Suppressor macrophage treated with lipopolysaccharide for 4 hours (primary cell): ENCODE measurements around the gene PCSK2.

ENCODE experiments used
- DNase-seq: peaks from one replicate; pipeline ENCODE4 v3.0.0-alpha.2; 2020

PCSK2 gene

DNA sequence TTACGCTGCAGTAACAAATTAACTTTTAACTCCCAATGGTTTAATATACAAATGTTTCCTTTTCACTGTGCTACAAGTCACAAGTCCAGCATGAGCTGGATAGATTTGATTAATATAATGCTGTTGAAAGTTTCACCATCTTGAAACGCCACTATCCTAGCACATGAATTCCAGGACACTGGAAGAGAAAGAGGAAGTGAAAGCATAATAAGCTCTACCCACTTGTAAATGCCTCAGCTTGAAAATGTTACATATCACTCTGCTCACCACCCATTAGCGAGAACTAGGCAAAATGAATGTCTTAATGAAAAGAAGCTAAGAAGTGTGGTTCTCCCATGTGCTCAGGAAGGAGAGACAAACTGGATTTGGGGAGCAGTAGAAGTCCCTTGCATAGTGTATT is 46.9 kb downstream of the PCSK2 start:
- DNase-seq: peak; percentile 2

DNA sequence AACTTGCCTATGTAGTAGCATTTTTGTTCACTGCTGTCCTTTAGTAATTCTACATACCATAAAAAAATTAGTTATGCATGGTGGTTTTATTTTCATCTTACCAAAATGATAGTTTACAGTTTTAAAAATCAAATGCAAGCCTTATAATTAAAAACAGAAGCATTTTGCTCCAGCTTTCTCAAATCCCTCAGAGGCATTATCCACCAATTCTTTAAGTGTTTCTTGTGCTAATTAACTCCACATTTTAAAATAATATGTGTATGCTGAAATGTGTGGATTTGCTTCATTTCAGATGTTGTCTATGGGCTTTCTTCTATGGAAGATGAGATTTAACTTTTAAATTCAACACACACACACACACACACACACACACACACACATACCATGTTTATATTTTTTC is 49.3 kb downstream of the PCSK2 start:
- no peak for DNase-seq

DNA sequence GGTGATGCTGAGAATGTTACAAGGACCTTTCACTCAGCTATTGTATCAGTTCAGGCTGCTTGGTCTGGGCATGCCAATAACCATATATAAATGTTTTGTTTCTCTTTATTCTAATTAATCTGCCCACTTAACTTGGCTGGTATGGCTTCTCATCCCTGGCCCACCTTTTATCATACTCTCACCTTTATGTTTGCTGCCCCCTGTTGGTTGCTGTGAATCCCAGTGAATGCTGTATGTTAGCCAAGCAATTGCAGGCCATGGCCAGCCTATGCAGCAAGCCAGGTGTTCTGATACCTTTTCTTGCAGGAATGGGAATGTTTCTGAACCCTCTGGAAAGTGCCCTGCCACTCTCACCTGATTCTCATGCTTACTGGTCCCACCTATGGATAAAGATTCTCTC is 54.6 kb downstream of the PCSK2 start:
- no peak for DNase-seq

DNA sequence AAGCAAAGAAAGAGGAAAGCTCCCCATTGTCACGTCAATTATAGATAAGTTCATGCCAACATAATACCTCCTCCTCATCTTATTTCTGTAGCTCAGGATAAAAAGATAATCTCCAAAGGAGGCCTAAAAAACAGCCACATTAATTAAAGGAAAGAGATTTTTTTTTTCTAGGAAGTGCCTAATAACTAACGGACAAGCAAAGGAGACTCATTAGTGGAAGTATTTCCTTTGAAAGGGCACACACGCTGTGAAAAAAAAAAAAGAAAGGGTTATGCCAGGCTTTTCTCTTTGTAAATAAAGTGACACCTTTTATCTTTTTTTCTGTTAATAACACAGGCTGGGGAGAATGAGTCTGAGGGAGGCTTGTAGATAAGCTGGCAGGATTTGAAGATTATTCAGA is 55.7 kb downstream of the PCSK2 start:
- no peak for DNase-seq

DNA sequence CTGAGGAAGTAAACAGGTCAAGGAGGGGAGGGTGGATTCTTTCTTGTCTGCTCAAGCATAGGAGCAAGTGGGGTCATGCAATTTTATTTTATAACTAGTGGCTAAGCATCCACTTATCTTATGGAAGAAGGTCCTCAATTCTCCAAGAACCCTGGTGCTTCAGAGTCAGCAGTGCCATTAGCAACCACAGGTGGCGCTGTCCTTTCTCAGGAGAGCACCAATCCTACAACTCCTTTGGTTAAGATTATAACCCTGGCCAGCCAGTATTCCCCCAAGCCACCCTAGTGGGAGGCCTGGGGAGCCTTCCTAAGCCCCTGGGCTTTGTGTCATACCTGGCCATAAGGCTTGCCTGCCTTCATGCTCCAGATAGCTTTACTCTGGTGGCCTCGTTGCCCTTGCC is 60.7 kb downstream of the PCSK2 start:
- DNase-seq: no peak

DNA sequence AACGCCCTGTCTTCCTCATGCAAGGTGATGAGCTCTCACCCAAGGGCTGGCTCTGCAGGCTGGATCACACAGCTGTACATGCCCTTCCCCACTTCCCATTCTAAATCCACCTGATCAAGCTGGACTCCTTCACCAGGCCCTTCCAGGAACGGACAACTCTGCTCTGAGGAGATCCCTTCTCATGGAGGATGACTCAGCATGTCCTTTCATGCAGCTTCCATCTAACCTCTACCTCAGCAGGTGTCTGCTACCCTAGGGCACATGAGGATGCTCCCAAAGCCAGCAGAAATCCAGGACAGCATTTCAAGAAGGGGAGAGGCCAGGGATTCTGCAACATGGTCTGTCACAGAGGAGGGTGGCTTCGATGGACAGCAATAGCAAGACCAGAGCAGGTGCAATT is 61.2 kb downstream of the PCSK2 start:
- DNase-seq: no peak

DNA sequence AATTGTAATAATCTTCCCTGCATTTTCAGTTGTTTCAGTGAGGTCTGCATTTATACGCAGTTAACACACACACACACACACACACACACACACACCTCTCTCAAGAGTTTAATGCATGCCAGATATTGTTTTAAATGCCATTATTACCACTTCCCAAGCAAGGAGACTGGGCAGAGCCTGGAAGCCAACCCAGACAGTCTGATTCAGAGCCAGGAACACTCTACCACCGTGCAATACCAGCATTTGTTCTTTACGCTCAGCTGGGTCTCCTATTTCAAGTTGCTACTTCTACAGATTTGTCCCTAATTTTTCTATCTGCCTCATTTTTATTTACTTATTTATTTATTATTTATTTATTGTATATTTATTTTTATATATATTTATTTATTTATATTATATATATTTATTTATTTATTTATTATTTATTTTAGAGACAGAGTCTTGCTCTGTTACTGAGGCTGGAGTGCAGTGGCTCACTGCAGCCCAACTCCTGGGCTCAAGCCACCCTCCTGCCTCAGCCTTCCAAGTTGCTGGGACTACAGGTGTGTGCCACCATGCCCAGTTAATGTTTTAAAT is 68.4 kb downstream of the PCSK2 start:
- DNase-seq: no peak

DNA sequence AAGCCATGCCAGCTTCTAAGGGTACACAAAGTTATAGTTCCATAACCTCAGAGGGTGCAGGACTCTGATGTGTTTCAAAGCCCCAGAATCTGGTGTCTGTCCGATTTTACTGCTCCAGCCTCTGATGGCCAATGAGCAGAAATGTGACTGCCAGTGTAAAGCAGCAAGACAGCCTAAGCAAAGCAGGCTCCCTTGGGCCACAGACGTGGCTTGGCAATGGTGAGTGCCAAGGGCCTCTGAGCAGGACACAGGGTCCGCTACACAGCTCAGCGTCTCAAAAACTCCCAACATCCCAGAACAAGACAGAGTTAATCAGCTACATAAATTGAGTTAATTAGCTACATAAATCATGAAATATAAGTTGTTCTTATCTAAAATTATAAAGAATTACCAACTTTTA is 69.2 kb downstream of the PCSK2 start:
- DNase-seq: no peak

DNA sequence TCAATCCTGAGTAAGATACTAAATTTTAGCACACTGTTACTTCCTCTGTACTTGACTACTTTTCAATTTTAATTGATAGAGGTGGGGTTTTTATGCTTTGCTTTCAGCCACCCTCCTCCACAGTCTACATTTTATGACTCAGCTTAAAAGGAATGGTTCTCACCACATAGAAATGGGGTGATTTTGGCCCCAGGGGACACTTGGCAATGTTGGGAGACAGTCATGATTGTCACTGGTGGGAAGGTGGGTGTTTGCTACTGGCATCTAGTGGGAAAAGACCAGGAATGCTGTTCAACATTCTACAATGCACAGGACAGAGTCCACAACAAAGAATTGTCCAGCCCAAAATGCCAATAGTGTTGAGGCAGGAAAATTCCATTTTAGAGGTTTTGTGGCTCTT is 71.3 kb downstream of the PCSK2 start:
- no peak for DNase-seq

DNA sequence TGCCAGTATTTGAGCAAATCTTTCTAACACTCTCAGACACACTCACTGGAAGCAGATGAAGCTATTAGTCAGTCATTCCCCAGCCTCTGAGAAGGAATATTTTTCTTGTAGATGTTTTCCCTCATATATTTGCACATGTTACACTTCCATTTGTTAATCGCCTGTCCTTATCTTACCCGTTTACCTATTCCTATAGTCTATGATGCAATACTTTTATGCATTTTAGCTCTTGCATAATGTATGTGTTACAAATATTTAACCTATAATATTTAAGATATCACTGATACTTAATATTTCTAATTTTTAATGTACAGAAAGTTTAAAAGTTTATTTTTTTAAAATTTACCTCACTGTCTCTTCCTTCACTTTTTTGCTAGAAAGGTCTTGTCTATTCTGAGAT is 71.9 kb downstream of the PCSK2 start:
- DNase-seq: no peak

DNA sequence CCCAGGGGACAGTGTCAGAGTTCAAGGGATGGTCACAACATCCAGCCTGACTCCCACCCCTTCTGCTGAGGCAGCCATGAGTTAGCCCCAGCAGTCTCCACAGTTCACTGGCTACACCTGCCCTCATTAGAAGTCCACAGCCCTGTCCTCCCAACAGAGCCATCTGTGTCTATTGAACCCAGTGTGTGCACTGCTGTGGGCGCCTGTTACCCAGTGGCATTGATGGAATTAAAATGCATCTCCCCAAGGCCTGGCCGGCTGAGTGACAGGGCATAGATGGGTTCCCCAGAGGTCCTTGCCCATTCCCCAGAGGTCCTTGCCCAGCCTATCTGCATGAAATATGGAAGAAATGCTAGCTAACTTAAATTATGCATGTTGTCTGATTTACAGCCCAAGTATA is 73.3 kb downstream of the PCSK2 start:
- no peak for DNase-seq

DNA sequence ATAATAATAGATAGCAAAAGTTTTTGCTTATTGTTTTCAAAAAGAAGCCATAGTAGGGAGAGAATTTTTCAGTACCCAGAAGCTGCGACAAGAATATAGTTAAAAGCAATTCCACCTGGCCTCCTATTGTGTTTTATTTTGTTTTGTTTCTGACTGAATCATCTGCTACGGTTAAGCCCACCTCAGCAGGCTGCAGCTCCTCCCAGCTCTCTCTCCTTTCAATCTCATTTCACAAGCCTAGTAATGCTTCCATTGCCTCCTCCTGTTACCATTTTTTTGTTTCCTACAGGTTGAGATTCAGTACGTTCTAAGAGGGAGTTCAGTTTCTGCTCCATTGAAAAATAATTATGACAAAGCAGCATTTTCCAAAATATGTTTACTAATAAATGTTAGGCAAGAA is 77.9 kb downstream of the PCSK2 start:
- DNase-seq: no peak

DNA sequence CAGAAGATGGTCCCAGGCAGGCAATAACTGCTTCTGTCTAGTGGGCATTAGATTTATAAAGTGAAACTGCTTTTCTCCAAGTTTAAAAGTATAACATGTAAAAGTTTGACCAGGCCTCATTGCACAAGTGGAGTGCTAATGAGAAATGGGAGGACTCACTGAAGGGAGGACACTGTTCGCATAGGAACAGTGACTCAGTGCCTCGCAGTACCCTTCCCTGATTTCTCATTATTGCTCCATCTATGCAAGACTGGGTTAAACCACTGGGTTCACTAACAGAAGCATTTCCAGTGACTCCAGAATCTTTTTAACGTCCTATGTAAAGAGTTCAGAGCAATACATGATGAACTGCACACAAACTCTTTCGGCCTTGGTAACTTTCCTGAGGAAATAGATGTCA is 79.6 kb downstream of the PCSK2 start:
- DNase-seq: no peak

DNA sequence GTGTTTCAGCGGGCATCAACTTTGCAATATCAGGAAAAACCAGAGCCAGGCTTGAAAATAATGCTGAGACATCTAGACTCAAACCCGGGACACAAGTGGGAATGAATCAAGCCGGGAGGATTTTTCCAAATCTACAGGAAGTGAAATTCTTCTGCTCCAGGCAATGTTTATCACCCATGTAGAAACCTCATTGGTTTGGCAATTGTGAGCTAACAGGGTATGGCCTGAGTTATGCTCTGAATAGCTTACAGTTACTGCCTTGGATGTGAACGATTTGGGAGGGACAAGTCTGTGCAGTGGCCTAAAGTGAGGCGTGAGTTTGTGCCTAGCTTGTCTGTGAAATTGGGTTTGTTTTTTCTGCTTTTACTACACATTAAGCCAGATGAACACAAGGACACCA is 87.4 kb downstream of the PCSK2 start:
- no peak for DNase-seq

DNA sequence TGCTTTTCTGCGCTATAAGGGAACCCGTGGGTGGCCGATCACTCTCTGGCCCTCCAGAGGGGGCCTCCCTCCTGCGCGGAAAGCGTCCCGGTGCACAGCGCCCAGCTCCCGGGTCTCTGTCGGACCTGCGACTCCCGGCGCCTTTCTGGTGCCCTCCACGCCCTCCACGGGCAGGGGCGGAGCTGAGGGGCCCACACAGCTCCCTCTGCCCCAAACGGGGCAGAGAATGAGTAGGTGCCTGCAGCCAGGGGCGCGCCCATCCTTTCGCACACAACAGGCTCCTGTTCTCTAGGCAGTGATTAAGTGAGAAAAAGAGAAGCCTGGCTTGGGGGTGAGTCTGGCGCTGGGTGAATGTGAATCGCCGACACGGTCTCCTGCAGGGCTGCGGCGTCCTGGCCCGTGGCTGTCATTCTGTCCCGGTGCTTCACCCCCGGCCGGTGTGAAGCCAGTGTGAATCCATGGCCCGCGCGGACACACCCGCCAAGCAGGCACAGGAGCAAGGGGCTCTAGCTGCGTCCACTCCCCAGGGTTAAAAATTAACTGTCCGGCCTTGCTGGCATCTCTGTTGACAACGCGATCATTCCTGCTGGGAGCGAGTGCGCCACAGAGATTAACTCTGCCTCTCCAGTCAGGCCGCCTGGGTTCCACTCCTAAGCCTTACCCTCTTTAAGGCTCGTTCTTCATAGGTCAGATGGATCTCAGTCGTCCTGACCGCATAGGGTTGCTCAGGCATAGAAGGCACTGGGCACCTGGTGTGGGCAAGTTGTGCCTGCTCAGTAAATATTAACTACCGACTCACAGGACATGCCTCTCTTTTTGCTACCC is 88.8 kb downstream of the PCSK2 start:
- DNase-seq: no peak

DNA sequence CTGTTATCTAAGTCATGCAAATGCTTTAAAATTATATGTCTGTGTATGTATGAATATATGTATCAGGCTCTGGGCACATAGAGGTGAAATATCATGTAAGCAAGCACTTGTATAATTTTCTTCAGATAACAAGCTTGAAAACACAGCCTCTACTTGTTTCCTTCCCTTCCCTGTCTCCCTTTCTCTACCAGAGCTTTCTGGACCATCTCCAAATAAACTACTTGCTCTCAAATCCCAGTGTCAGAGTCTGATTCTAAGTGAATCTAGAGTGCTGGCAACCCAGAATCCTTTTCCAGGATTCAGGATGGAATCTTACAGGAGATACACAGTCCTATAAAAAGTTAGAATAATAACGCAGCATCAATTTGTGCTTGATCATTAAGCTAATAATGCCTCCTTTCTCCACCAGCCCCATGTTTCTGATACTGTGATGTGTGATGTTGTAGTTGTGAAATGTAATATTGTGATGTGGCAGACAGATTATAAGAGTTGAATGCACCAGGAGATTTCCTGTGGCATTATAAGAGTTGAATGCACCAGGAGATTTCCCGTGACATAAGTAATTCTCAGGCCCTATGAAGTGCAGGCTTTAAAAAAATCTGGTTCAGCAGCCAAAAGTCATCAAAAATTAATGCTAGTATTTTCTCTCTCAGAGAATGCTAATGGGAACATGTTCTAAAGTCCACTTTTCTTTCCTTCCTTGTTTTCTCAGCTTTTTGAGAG is 89.6 kb downstream of the PCSK2 start:
- no peak for DNase-seq

DNA sequence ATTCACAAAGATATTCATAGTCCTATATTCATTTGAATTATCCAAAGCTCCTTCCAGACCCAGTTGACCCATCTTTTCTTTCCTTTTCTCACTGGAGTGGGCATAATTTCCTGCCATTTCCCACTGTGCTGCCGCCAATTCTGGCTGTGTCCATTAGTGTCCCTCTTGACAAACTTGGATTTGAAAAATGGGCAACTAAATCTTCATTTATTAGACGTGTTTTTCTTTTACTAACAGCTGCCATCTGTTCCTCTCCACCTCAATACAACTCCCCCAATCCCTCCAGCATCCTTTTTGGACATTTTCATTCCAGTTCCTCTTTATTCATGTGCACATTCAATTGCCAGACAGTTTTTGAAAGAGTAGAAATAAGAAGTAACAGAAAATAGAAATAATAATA is 90.5 kb downstream of the PCSK2 start:
- no peak for DNase-seq

DNA sequence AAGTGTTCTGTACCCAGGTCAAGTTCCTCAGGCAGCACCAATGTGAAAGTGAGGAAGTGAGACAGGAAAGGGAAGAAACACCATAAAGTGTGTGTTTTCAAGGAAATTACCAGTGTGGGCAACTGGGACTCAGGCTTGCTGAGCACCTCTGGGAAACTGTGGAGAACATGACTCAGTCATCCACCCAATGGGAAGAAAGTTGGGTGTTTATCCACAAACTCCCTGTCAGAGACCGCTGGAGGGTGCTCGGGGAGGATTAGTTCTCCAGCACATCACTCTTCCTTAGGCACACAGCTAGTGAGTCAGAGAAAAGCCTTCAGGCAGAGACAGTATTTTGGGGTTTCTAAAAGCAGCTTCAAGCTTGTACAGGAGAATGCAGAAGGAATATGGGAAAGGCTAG is 93.6 kb downstream of the PCSK2 start:
- no peak for DNase-seq

DNA sequence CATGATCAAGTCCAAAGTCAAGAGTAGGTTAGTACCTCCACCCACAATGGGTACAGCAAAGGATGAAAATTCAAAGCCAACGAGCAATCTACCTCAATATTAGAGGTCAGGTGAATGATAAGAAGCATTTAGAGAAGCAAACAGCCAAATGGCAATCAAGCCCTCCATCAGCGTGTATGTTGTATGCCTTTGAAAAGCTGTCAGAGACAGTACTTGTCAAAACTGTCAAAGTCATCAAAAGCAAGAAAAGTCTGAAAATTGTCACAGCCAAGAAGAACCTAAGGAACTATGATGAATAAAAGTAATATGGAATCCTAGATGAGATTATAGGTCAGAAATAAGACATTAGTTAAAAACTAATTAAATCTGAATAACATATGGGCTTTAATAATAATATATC is 99.3 kb downstream of the PCSK2 start:
- DNase-seq: no peak

DNA sequence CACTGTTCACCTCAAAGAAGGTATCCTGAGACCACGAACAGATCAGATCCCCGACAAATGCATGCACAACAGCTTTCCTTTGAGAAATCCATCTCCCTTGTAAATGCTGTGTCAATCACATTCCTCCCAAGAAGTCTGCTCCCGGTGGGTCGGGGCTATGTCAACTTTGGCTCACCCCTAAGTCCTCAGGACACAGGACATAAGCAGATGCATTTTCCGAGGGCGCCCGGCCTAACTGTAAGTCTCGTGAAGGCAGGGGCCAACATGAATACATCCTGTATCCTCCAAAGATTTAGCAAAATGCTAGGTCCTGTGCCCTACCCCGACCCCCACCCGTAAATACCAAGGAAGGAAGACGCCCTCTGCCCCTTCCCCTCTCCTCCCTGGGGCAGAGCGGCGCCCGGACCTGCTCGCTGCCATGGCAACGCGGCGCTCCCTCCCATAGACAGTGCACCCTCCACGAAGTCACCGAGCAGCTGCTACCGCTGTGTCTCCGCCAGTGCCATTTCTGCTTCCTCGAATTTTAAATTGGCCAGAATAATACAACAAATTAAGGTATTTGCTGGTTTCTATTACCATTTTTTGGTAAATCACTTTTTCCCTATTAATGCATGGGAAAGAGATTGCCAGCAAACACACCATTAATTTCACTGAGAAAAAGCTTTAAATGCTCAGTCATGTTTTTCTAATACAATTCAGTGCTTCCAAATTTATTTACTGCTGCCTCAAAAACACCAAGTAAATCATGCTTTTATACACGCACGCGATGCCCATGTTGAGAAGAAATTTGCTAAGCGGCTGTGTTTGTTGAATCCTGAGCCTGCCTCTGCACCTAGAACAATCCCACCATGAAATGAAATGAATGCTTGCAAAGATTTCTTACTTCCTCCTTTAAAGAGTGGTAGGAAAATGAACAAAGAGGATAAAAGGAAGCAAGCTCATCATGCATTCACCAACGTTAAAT is 100.6 kb downstream of the PCSK2 start:
- no peak for DNase-seq

DNA sequence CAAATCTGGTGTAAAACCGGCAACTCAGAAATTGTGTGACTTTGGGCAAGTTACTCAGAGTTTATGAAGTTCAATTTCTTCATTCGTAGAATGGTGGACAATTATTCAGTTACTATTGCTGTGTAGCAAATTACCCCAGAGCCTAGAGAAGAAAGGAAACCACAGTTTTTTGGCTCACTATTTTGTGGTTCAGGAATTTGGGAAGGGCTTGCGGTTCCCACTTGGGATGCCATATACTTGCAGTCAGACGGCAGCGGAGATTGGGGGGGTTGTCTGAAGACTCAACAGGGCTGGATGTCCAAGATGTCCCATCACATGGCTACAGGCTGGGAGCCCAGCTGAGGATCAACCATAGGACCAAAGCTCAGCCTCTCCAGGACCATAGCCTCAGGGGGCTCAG is 108.1 kb downstream of the PCSK2 start:
- no peak for DNase-seq

DNA sequence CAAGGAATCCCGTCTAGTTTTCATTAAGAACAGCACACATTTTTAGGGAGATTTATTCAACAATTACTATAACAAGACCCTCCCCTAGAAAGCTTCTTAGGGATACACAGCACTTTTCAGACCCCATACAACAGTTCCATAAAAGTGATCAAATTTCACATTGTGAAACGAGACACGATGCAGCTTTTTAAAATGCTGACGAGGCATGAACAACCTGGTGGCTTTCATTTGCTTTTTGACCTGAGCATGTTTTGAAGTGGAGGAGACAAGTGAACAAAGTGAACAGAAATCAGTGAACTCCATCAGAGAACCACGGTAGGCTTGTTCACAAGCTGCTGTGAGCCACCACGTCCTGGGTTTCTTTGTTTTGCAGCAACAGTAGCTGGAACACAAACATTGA is 112.2 kb downstream of the PCSK2 start:
- DNase-seq: no peak

DNA sequence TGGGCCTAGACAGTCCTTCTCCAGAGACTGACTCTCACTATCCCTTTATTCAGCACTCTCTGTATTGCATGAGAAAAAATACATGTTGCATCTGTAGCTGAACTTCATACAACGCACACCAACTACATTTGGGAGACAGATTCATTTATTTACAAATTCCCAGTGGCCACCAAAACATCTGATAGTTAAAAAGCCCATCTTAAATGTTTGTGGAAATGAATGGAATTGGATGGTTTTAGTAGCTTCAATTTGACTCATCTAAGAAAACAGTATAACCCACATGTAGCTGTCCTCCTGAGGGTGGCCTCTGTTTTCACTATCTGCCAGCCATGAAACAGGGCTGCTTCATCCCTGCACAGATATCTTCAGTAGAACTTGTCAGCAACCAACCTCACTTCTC is 116.3 kb downstream of the PCSK2 start:
- no peak for DNase-seq
